ENCODE measurements around the gene OS9.

DNA sequence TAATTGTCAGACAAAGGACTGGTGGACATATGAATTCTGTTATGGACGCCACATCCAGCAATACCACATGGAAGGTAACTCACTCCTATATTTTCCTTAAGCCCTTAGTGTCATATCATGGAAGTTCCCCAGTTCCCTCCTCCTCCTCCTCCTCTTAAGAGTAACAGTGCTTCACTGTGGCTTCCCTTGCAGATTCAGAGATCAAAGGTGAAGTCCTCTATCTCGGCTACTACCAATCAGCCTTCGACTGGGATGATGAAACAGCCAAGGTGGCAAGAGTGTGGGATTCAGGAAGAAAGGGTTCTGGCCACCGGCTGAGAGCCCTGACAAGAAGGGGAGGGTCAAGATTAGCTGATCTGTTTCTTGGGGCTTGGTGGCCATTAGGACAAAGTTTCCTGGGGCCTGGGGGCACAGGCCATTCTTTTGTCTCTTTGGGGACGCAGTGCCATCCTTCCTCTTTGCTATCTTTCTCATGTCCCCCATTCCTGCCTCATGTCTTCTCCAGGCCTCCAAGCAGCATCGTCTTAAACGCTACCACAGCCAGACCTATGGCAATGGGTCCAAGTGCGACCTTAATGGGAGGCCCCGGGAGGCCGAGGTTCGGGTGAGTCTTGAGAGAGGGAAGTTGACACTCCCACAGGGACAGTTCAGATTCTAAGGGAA, 2.0 kb downstream of the OS9 start:
- no peak for TF ChIP-seq POLR2A (IDR thresholded peaks at IDR 0.05; ENCODE audit: low read depth, low read length)
- TF ChIP-seq TAF1 (IDR thresholded peaks at IDR 0.05; ENCODE audit: low read depth, low read length): no peak
- no peak for TF ChIP-seq PAX5 (IDR thresholded peaks at IDR 0.05; ENCODE audit: insufficient read depth, low read length, severe bottlenecking)

Data from GM12891 (cell line).